GM12892 (cell line): Measurements from ENCODE around the gene LYPLAL1.

ENCODE experiments used
- POLR2A ChIP-seq: IDR thresholded peaks from 2 replicates; pipeline ENCODE4 v1.6.1; 2011; ENCODE audit warnings: low read depth, low read length, control low read depth
- POLR2AphosphoS5 ChIP-seq: IDR thresholded peaks from 2 replicates; pipeline ENCODE4 v1.6.1; 2011; ENCODE audit warnings: low read depth, low read length, control low read depth
- TAF1 ChIP-seq: IDR thresholded peaks from 2 replicates; pipeline ENCODE4 v1.6.1; 2011; ENCODE audit warnings: low read depth, mild to moderate bottlenecking, control low read depth, low read length, borderline replicate concordance

DNA sequence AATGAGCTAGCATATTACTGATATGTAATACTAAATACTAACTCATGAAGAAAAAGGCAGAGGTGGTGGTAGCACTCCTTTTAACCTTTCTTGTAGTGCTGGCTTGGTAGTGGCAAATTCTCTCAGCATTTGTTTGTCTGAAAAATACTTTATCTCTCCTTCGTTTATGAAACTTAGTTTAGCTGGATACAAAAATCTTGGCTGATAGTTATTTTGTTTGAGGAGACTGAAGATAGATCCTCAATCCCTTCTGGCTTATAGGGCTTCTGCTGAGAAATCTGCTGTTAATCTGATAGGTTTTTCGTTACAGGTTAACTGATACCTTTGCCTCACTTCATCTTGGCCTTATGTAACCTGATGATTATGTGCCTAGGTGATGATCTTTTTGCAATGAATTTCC, 87.8 kb downstream of the LYPLAL1 start:
- TF ChIP-seq POLR2A (no peak), TAF1 (no peak), POLR2AphosphoS5 (no peak)
